Stimulated activated CD8-positive, alpha-beta memory T cell treated with anti-CD3 and anti-CD28 coated beads, Interleukin-12 subunit alpha, Interleukin-12 subunit beta, amount 100 ng/mL, for 1 hour (primary cell): ENCODE measurements around the gene SEMA5A.
A peak's percentile ranks its signal among the peaks of the same experiment; 100 is the strongest.

Source experiments
- DNase-seq: peaks from one replicate; pipeline ENCODE4 v3.0.0-alpha.2; 2020; ENCODE audit warnings: low read depth

Gene SEMA5A

DNA sequence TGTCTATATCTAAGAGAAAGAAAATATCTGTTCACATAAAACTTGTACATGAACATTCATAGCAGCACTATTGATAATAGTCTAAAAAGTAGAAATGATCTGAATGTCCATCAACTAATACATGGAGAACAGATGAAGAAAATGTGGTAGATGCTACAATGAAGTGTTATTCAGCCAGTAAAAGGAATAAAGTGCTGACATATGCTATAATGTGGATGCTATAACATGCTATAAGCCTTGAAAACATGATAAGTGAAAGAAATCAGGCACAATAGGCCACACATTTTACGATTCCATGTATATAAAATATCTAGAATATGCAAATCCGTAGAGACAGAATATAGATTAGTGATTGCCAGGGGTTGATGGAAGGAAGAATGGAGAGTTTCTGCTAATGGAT, 146.8 kb downstream of the SEMA5A start:
- no peak for DNase-seq

DNA sequence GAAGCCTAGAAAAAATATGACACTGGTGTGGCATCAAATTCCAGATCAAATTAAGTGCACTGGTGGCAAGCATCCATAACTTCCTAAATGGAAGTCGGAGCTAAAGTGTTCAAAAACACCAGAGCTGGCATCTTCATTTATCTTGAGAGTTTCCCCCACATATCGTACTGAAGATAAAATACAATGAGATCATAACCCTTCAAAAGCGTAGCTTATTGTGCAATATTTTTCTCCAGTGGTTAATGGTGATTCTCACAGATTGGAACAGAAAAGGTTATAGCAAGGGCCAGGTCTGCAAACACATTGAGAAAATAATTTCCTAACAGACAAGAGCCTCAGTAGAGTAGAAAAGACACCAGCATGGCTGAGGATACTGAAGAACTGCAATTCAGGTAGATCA, 147.6 kb downstream of the SEMA5A start:
- no peak for DNase-seq

DNA sequence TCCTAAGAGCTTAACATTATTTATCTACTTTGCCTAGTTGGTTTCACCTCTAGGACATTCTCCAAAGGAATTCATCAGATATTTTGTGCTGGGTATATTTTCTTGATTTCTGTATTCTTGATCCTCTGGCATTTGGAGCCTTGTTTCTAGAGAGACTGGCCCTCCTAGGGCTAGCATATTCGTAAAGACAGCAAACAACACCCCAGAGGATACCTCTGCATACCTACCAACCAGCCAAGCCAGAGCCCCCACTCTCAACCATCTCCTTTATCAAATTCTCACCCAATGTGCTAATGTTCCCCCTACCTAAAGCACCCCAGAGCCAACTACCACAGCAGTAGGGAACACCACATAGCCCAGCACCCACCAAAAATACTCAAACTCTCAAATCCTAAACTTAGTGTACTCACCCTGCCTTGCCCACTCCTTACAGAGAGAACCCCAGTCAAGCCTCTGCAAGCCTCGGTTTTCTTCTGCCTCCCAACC, 149.5 kb downstream of the SEMA5A start:
- DNase-seq = no peak

DNA sequence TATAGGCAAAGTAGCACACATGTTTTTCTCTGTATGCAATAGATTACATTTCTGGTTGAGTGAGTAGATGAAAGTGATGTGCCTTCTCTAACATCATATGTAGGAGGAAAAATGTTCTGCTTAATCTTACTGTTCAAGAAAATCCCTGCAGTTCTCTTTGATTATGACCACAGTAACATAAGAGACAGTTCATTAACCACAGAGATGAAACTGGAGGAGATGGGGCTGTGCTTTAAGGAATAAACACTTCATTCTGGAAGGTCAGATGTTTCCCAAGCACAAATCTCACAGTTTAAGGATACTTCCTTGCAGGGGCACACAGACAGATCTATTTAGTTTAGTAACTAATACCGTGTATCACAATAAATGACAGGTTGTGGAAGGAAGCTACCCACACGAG, 150.2 kb downstream of the SEMA5A start:
- no peak for DNase-seq

DNA sequence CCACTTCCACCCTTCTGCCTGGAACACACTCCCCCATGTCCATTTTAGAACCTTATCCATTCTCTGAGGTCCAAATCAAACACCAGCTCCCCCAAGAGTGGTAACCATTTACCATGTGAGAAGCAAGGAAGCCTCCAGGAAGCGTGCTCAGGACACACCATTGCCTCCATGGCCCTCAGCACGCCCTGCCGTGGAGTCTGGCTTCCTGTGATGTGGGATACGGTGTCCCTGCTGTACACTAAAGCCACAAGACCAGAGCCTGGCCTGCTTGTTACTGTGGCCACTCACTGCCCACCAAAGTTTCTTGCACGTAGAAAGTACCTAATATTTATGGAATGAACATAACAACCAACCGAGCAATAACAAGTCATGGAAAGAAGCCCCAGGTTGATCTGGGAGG, 151.7 kb downstream of the SEMA5A start:
- DNase-seq = no peak

DNA sequence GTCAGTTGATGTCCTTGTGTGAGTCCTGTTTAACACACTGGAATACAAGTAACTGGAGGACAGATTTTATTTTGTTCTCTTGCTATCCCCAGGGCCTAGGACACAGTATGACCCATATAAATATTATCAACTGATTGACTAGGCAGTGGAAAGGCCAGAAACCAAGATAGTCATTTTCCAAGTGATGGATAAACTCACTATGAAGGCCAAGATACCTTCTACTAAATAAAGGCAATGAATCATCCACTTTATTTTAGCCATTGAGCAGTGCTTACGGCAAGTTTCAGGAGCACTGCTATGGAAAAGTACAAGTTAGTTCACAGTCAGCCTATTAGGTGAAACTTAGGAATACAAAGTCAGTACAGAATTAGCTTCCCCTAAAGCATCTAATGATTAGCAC, 153.2 kb downstream of the SEMA5A start:
- DNase-seq = no peak

DNA sequence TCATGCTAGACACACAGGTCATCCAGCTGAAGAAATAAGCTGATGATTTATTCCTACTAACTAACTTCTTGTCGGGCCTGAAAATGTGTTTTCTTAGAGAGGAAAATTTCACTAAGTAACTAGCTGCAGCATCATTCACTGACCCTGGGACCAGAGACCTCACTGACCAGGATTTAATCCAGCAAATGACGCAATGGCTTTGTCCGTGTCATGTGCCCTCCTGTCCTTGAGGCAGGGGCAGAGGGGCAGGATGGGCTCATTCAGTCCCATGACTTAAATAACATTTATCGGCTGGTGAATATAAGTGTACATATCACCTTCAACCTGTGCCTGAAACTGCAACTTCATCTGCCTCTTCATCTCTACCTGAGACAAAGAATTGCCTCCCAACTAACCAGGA, 154.8 kb downstream of the SEMA5A start:
- DNase-seq = no peak

DNA sequence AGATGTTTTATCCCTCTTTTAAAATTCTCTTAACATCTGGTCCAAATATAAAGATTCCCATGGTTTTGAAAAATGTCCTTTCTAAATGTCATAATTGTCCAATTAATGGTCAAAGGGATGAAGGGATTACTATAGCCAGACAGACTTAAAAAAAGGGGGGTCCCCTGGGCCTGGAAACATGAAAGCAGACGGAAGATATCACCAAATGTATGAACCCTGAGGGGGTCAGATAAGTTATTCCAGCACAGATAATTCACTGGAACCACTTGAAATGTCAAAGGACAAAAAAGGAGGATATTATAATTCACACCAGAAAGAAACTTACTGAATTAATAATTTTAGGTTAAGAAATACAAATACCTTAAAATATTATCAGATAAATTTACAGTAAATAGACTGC, 155.8 kb downstream of the SEMA5A start:
- DNase-seq = no peak

DNA sequence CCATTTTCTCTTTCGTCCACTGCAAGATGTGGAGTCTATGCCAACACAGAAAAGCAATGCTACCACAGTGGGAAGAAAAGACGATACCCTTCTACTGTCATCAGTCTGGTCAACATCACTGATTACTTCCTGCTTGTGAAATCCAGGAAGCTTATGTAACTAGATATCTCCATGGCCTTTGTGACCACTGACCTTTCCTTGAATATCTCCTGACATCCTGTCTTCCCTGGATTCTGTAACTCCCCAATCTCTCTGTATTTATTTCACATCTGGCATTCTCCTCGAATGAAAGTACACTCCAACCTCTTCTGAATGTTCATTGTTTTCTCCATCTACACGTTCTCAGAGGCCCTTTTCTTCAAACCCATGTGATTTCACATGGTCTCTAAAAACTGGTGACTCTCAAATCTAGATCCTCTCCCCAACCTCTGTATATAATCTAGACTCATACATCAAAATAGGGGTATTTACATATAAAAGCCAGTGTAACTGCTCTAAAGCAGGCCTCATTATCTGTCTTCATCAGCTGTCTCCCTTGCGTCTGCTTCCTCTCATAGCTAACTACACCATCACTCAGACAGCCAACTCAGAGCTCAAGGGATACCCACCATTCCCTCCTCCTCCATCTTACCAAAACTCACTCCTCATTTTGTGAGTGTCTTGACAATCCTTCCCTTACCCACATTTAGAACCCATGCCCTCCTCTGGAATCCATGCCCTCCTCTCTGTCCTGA, 156.8 kb downstream of the SEMA5A start:
- DNase-seq = no peak

DNA sequence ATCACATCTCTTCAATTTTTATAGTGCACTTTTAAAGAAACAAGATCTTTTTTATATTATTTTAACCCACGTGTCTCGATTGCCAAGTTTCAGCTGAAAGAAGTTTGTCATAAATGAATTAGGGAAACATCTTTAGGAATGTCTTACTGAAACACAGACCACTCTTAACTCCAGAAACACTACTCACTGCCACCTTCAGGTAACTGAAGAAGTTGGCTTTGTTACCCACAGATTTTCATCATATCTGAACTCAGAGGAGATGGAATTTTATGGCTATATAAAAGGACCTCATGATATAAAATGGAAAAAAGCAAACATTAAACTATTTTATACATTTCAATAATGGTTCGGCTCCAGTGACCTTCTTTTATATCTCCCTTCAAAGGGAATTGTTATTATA, 158.0 kb downstream of the SEMA5A start:
- DNase-seq = no peak

DNA sequence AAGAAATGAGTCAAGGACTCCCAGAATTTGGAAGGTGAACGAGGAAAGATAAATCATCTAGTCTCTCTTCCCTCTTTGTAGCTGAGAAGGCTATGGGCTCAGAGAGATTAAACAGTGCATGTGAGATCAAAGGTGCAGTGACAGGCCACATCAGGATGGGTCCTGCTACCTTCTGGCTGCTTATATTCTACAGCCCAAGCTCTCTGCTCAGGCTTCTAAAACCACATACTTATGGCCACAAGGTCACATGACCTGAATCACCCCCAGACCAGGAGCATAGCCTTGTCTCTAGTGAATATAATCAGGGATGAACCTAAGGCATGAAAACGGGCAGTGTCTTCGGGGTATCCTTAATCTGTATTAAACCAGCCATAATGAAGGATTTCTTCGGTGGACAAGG, 158.9 kb downstream of the SEMA5A start:
- no peak for DNase-seq

DNA sequence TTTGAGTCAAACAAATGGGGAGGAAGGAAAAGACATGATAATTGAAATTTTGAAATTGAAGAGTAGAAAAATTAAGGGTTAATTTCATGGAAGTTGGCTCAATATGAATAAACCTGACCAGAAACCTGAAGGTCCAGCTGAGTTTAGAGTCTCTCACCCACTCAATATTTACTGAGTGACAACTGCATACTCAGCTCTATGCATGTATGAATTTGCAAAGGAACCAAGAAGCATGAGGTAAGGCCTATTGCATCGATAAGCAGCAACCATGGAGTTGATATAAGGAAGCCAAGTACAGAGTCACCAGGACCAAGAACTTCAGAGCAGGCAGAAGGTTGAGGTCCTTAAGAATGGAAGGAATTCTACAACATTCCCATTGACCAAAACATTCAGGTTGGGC, 163.4 kb downstream of the SEMA5A start:
- DNase-seq = no peak

DNA sequence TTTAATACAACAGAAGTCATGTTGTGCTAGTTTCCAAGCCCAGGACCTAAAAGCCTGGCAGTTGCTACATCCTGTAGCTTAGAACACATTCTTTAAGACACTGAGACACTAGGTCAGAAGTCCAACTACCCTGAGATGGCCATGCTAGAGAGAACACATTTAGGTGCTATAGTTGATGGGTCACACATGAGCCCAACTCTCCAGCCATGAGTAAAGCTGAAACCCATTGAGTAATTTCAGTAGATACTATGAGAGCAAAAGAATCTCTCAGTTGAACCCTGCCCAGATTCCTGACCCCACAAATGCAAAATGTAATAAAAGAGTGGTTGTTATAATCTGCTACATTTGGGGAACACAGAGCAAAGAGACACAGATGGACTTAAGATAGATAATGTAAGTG, 164.4 kb downstream of the SEMA5A start:
- no peak for DNase-seq

DNA sequence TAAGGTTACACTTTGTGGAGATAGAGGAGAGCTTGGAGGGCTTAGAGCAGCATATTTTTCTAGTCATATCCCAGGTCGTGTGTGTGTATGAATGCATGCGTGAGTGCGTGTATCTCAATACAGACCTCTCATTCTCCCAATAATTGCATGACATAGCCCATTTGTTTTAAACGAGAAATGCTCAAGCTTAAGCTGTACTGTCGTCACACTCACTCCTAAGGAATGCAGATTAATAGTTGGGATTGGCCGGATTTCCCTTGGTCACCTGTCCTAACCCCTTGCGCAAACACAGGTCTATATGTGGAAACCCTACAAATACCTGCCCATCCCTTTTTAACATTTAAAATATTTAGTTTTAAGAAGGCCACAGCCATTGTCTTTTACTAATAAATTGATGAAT, 165.8 kb downstream of the SEMA5A start:
- no peak for DNase-seq

DNA sequence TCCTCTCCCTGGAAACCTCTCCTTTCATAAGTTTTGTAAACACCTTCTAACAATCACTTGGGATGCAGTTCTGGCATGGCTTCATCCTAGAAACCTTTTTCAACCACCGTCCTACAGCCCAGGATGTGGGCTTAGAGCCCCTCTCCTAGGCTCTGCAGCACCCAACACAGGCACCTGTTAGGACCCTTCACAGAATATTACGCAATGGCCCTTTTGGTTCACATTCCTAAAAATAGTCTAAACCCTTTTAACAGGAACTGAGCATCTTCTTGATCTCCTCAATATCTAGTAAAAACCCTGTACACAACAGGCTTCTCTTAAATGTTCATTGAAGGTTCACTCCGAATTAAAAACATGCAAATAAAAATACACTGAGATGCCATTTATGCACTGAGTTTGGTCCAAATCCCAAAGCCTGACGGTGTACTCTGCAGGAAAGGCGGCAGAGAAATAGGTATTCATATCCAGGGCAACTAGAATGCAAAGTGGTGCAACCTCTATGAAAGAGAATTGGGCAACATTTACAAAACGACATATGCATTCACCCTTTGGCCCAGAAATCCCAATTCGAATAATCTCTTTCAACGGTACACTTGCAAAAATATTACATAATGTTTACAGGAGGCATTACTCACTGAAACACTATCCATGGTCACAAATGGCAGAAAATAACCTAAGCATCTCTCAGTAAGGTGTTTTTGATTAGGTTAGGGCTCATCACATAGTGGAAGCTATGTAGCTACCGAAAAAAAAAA, 169.3 kb downstream of the SEMA5A start:
- DNase-seq = no peak

DNA sequence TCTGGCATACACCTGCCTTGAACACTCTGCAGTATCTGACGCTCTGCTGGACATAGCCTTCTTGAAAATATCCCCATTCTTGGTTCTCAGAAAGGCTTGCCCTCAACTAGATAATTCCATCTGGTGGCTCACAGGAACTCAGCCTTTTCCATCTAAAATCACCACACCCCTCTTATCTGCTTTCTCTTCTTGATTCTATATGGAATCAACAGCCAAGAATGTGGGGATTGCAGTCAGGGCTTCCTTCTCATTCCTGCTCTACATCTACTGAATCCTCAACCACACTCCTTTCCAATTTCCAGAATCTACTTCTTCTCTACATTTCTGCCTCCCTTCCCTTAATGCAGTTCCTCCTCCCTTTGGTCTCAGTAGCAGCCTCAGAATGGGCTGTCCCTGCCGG, 170.1 kb downstream of the SEMA5A start:
- DNase-seq = no peak

DNA sequence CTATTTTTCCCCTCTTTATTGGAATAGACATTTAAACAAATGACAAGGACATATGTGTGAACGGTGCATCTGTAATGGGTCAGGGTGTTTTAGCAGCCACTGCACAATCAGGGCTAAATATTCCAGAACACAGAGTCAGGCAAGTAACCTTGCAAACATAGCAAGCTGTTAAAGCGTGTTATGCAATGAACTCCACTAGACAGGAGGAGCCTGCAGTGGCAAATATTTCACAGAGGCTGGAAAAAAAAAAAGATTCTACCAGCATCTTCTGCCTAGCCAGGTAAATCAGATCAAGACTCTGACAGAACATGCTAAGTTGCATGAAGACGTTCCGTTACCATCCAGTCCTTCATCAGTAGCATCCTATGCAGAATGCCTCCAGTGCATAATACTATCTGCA, 171.8 kb downstream of the SEMA5A start:
- DNase-seq = no peak

DNA sequence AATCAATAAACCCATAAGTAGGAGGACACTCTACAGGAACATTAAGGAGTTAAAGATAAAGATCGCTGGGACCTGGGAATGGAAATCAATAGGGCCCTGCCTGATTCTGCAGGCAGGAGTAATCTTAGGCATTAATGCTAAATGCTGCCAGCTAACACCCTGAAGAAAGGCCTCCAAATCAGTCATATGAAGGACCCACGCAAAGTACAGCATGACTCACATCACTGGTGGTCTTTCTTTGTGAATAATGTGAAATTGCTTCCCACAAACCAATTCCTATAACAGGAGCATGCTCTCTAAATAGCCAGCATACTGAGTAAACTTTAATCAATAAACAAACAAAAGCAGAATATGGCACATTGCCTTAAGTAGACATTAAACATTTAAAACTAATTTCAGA, 172.3 kb downstream of the SEMA5A start:
- DNase-seq = no peak

DNA sequence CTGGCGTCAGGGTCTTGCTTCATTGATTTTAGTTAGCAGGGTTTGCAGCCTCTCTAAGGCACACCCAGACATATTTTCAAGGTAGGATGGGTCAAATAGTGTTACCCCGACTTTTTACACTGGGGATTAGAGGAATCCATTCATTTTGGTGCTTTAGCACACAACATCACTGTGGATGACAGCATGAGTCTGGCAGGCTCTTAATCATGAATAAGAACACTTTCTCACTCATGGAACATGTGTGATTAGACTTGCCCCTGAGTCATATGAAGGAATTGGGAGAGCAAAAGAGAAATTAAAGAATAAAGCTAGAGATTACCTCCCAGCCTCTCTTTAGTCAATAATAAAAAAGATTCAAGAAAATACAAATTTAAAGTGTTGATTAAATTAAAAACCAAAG, 175.6 kb downstream of the SEMA5A start:
- no peak for DNase-seq

DNA sequence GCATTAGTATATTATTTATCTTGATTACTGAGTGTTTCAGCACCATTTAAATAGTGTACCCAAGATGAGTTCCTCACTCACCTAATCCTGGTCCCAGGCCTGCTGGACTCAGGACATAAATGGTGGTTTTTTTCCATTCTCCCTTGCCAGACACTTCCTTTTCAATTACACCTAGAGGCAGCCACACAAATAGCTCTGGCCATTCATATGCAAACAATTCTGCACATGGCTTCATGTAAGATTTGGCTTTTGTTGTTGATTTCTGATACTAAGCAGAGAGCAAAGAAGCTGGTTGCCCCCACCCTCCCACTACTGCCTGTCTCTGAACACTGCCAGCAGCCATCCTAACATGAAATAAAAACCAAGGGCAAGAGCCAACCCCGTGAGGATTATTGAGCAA, 180.4 kb downstream of the SEMA5A start:
- DNase-seq = no peak

DNA sequence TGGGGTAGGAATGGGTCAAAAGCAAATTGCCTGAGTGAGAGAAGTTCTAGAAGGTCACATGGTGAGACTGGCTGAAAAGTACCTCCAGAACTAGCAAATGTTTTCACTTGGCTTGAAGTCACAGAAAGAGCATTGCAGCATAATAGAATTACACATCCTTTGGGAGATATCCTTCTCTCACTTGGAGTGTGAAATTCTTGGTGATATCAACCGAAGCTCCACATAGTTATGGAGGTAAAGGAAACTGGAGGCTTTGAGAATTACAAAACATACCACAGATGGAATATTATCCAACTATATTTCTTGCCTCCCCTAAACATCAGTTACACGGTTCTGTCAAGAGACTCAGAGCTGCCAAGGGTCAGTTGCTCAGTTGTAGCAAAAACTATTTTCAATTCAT, 182.4 kb downstream of the SEMA5A start:
- no peak for DNase-seq

DNA sequence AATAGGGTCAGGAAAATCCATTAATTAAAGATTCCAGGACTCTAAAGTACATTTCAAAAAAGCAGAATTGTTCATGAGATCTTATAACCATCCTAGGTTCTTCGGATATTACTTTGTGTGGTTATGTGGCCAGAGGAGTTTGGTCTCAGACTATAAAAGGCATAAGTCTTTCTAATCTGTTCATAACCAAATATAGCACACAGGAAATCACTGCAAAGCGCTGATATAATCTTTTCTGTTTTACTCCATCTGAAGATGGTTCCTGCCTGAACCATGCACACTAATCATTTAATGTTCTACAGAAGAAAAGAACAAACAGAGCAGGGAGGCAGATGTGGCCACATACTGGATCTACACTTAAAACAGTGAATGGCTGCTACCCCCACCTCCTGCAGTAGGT, 182.8 kb downstream of the SEMA5A start:
- DNase-seq = no peak

DNA sequence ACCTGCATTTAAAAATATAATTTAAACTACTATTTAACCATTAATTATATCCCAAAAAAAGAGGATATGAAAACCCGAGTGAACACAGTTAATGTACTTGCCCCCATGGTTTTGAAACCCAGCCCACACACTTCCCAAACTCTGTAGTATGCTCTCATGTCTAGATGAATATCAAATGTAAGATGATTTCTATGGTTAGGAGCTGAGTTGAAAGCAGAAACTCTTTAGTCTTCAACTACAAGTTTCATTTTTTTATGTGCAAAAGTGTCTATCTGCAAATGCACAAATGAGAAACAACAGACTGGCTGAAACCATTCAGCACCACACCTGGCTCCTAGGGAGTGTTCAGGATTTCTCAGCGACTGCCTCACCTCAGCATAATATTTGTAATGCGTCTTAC, 183.3 kb downstream of the SEMA5A start:
- no peak for DNase-seq

DNA sequence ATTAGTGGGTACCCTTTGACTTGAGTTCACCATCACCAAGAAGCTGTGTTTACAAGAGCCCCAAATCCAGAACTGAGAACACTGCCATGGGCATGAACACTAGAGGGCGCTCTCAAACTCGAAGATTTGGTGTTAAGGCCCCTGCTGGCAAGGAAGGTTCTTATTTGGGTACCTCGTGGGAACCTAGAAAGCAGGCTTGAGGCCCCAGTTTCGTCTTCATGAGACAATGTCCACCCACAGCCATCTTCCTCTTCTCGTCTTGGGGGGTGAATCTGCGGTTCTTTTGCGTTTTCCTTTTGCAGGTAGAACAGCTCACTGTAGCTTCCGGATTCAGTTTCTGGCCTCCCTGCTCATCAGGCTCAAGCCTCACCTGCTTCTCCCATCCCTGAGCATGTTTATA, 184.0 kb downstream of the SEMA5A start:
- peak; percentile 21 for DNase-seq
